ENCODE data around the gene MPEG1.

Gene MPEG1

DNA sequence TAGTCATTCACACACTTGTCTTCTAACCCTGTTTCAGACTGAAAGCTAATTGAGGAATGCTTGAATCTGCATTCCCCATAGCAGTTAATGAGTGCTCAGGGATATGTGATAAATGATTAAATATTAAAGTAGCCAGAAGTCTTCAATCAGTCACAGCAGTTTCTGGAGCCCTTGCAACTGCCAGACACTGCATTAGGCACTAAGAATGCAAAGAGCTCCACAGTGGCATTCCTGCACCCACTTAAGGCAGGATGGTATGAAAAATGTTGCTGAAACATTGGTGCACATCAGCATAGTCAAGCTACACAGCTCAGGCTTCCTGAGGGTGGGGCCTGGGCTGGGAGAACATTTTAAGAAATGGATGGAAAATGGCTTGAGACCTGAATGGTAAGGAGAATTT, 34.3 kb downstream of the MPEG1 start:
- Histone ChIP-seq H3K9me3 (replicated peaks in 1 of 11) (peaks cover 20 to 40% (median 28%) of the 10 kb centered on the region in 11 experiments), H4K20me1 (peaks cover 0 to 73% (median 8%) of the 10 kb centered on the region in 11 experiments; a peak in 8 of 22 replicates), H3K4me1 (peaks cover 6 to 24% (median 21%) of the 10 kb centered on the region in 10 experiments; a peak in 19 of 20 replicates), H3K27ac (no peak overlapping the region), H3K4me3 (no peak overlapping the region), H3K27me3 (peaks cover 11 to 24% (median 19%) of the 10 kb centered on the region in 11 experiments; a peak in 21 of 22 replicates), H3K36me3 (peaks cover 7 to 65% (median 25%) of the 10 kb centered on the region in 11 experiments; a peak in 16 of 22 replicates), H3K4me2 (no peak overlapping the region), H3K9ac (no peak overlapping the region)
- TF ChIP-seq Cebpa-rat (IDR thresholded peaks at IDR 0.05), result no peak

DNA sequence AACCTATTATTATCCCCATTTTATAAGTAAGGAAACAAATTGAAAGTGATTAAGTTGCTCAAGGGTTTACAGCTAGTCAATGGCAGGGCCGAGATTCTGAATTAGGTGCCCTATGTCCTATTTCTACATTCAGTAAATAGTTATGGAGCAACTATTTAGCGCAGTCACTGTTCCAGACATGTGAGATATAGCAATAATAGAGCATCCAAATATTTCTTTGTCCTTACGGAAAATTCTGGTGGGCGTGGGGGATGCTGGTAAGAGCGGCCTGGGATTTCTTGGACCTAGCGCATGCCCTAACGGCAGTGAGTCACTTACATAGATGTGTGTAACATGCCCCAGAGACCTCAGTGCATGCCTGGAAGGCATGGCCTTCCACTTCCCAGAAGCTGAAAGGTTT, 36.4 kb downstream of the MPEG1 start:
- Histone ChIP-seq H3K27me3 (peaks cover 21 to 35% (median 31%) of the 10 kb centered on the region in 11 experiments), H3K27ac (no peak overlapping the region), H4K20me1 (peaks cover 0 to 55% (median 8%) of the 10 kb centered on the region in 11 experiments; a peak in 8 of 22 replicates), H3K36me3 (peaks cover 0 to 45% (median 8%) of the 10 kb centered on the region in 11 experiments; a peak in 9 of 22 replicates), H3K9ac (no peak overlapping the region), H3K4me3 (no peak overlapping the region), H3K9me3 (replicated peaks in 1 of 11) (peaks cover 20 to 33% (median 25%) of the 10 kb centered on the region in 11 experiments), H3K4me2 (no peak overlapping the region), H3K4me1 (peaks cover 14 to 34% (median 29%) of the 10 kb centered on the region in 10 experiments; a peak in 19 of 20 replicates)
- no peak for TF ChIP-seq Cebpa-rat (IDR thresholded peaks at IDR 0.05)

DNA sequence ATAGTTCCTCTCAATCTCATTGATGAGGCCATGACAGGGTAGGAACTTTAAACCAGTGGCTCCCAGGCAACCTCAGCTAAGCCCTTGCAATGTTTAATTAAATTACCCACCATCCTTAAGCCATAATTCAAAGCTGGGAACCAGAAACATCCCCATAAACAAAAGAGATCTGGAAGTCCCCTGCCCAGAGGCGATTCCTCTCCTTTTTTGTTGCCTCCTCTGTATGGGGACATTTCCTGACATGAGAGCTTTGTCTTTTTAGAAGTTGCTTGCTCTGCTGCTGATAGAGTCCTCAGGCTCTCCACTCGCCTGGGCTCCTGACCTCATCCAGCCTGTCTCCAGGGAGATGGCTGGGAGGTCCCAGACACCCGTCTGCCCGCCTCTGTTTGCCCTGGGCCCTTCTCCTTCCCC, 37.6 kb downstream of the MPEG1 start:
- peak overlapping the region; percentile 93 to 100 (median 99); a peak in 18 of 22 replicates for H3K4me2 ChIP-seq
- H3K27me3 ChIP-seq, result peaks cover 21 to 35% (median 31%) of the 10 kb centered on the region in 11 experiments
- H4K20me1 ChIP-seq, result peaks cover 0 to 45% (median 8%) of the 10 kb centered on the region in 11 experiments; a peak in 8 of 22 replicates
- no peak overlapping the region for H3K4me3 ChIP-seq
- TF ChIP-seq Cebpa-rat (IDR thresholded peaks at IDR 0.05), result no peak
- no peak overlapping the region for H3K27ac ChIP-seq
- H3K4me1 ChIP-seq, result peaks cover 14 to 34% (median 29%) of the 10 kb centered on the region in 10 experiments; a peak in 19 of 20 replicates
- H3K36me3 ChIP-seq, result peaks cover 0 to 40% (median 8%) of the 10 kb centered on the region in 11 experiments; a peak in 8 of 22 replicates
- no peak overlapping the region; a peak in 1 of 22 replicates for H3K9ac ChIP-seq
- H3K9me3 ChIP-seq (replicated peaks in 1 of 11), result peaks cover 15 to 22% (median 20%) of the 10 kb centered on the region in 11 experiments

- H3K4me2 ChIP-seq, result peak overlapping the region; percentile 93 to 100 (median 99); a peak in 18 of 22 replicates
- peaks cover 0 to 38% (median 7%) of the 10 kb centered on the region in 11 experiments; a peak in 8 of 22 replicates for H3K36me3 ChIP-seq
- peaks cover 11 to 18% (median 15%) of the 10 kb centered on the region in 11 experiments for H3K9me3 ChIP-seq (replicated peaks in 1 of 11)
- no peak overlapping the region for H3K4me3 ChIP-seq
- H3K27ac ChIP-seq, result no peak overlapping the region
- TF ChIP-seq Cebpa-rat (IDR thresholded peaks at IDR 0.05), result no peak
- no peak overlapping the region; a peak in 1 of 22 replicates for H3K9ac ChIP-seq
- H3K4me1 ChIP-seq, result peaks cover 14 to 34% (median 29%) of the 10 kb centered on the region in 10 experiments; a peak in 19 of 20 replicates
- peaks cover 21 to 35% (median 31%) of the 10 kb centered on the region in 11 experiments for H3K27me3 ChIP-seq
- H4K20me1 ChIP-seq, result peaks cover 0 to 45% (median 8%) of the 10 kb centered on the region in 11 experiments; a peak in 8 of 22 replicates
These were observed 38.1 kb downstream of the MPEG1 start for GRCh38 chr11:59174664-59175033.

- Histone ChIP-seq H3K9me3 (replicated peaks in 1 of 11) (peaks cover 5 to 12% (median 10%) of the 10 kb centered on the region in 11 experiments), H3K4me2 (peak overlapping the region; percentile 93 to 100 (median 99)), H3K4me1 (peaks cover 14 to 34% (median 29%) of the 10 kb centered on the region in 10 experiments; a peak in 19 of 20 replicates), H3K4me3 (peak overlapping the region in 6 of 10 experiments; percentile 73 to 82 (median 76); a peak in 9 of 20 replicates), H3K27ac (no peak overlapping the region), H3K27me3 (peaks cover 21 to 35% (median 31%) of the 10 kb centered on the region in 11 experiments), H4K20me1 (peaks cover 0 to 45% (median 8%) of the 10 kb centered on the region in 11 experiments; a peak in 8 of 22 replicates), H3K9ac (peak overlapping the region in 2 of 11 experiments; percentile 81 to 82; a peak in 1 of 22 replicates), H3K36me3 (peaks cover 0 to 33% (median 2%) of the 10 kb centered on the region in 11 experiments; a peak in 8 of 22 replicates)
- TF ChIP-seq Cebpa-rat (IDR thresholded peaks at IDR 0.05), result peak in 8 of 11 experiments; percentile 25 to 79 (median 48); a peak in 12 of 22 replicates
These were observed 38.6 kb downstream of the MPEG1 start for GRCh38 chr11:59173964-59174663.

DNA sequence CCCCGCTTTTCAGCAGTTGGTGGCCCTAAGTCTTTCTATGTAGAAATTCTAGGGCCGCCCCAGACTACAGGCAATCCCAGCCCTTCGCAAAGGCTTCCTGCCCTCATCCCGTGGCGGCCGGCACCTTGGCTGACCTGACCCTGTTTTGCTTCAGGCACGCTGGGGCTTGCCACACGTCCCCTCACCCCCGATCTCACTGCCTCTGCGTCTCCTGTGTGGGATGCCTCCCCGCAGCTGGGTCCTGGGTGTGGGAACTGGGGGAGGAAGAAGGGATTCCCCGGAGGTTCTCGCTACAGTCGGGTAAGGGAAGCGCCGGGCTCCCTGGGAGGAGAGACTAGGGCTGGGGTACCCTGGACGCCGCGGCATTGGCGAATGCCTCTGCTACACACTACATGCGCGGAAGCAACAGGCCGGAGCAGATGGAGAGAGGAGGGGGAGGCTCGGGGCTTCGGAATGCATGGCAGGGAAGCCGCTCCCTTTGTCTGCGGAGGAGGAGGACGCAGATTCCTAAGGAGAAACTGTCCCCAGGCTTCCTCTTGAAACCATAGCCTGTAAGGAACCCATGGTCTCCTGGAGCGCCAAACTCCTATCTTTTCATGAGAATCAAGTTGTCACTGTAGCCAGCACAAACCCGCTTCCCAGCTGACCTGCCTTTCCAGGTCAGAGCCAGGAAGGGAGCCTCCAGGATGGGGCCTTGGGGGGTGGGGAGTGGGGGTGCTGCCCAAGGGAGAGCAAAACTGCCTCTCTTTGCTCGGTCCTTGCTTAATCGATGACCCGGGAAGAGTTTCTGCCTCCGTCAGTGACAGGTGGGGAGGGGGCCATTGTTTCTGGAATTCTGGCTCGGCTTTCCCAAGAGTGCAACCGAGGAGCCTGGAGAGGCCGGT, 39.4 kb downstream of the MPEG1 start:
- Histone ChIP-seq H4K20me1 (peaks cover 0 to 45% (median 8%) of the 10 kb centered on the region in 11 experiments; a peak in 8 of 22 replicates), H3K4me1 (peaks cover 14 to 34% (median 29%) of the 10 kb centered on the region in 10 experiments; a peak in 19 of 20 replicates), H3K4me2 (peak overlapping the region; percentile 93 to 100 (median 99)), H3K27ac (peak overlapping the region in 6 of 11 experiments; percentile 7 to 80 (median 26); a peak in 6 of 22 replicates), H3K27me3 (peaks cover 21 to 35% (median 31%) of the 10 kb centered on the region in 11 experiments), H3K9ac (peak overlapping the region; percentile 69 to 82 (median 80); a peak in 21 of 22 replicates), H3K9me3 (replicated peaks in 1 of 11) (peaks cover 0 to 4% (median 2%) of the 10 kb centered on the region in 11 experiments; a peak in 9 of 22 replicates), H3K4me3 (peak overlapping the region; percentile 61 to 82 (median 74)), H3K36me3 (peaks cover 0 to 26% (median 0%) of the 10 kb centered on the region in 11 experiments; a peak in 6 of 22 replicates)
- no peak for TF ChIP-seq Cebpa-rat (IDR thresholded peaks at IDR 0.05)

DNA sequence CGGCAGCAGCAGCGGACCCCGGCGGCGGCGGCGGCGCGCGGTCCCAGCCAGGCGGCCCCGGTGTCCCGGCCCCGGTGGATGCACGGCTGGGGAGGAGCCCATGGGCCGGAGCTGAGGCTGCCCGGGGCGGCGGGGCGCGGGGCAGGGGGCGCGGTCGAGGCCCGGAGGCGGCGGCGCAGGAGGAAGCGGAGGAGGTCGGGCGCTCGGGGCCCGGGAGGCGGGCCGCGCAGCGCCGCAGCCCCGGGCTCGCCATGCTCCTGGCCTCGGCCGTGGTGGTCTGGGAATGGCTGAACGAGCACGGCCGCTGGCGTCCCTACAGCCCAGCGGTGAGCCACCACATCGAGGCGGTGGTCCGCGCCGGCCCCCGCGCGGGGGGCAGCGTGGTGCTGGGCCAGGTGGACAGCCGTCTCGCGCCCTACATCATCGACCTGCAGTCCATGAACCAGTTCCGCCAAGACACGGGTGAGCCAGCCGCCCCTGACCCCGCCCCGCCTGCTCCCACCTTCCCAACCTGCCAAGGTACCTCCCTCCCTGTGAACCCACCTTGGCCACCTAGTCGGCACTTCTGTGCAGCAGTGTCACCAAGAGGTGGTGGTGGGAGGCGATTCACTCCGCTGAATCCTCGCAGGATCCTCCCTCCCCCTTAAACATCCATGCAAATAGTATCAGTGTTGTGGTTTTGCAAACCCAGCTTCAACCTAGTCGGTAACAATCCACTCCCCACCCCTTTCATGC, 40.2 kb downstream of the MPEG1 start:
- H4K20me1 ChIP-seq, result peaks cover 0 to 39% (median 8%) of the 10 kb centered on the region in 11 experiments; a peak in 8 of 22 replicates
- peaks cover 0 to 18% (median 0%) of the 10 kb centered on the region in 11 experiments; a peak in 4 of 22 replicates for H3K36me3 ChIP-seq
- peak overlapping the region; percentile 61 to 82 (median 74) for H3K4me3 ChIP-seq
- no peak for TF ChIP-seq Cebpa-rat (IDR thresholded peaks at IDR 0.05)
- peaks cover 14 to 34% (median 29%) of the 10 kb centered on the region in 10 experiments; a peak in 19 of 20 replicates for H3K4me1 ChIP-seq
- H3K9ac ChIP-seq, result peak overlapping the region; percentile 69 to 82 (median 80)
- H3K27ac ChIP-seq, result peak overlapping the region in 9 of 11 experiments; percentile 15 to 80 (median 65); a peak in 15 of 22 replicates
- H3K27me3 ChIP-seq, result peaks cover 21 to 35% (median 31%) of the 10 kb centered on the region in 11 experiments
- no peaks in the 10 kb centered on the region for H3K9me3 ChIP-seq (replicated peaks in 1 of 11)
- peak overlapping the region; percentile 93 to 100 (median 99) for H3K4me2 ChIP-seq
